GM12801 (cell line): ENCODE measurements around the gene TTLL3.

ENCODE experiments used
- TF ChIP-seq, protein P1 (sequence below): IDR thresholded peaks from one replicate; pipeline ENCODE4 v1.5.1; 2011; ENCODE audit warnings: control low read depth; ENCODE audit not compliant: insufficient read length; ENCODE audit errors: extremely low read depth

Gene TTLL3

DNA sequence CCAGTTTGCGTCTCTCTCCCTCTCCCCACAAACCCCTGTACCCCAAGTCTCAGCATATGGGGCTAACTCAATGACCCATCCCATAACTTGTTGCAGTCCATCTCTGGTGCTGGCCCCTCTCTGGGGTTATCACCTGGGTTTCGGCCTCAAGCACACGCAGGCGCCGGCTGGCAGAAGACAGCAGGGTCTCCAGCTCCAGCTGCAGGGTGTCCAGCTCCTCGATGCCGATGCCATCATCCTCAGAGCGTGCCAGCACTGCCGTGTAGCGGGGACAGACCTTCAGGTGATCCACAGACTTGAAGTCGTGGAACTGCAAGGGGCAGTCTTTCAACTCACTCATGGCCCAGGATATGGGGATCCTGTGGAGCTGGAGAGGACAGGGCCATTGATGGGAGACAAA lies 18.9 kb upstream of the TTLL3 start:
- TF ChIP-seq, protein P1, sequence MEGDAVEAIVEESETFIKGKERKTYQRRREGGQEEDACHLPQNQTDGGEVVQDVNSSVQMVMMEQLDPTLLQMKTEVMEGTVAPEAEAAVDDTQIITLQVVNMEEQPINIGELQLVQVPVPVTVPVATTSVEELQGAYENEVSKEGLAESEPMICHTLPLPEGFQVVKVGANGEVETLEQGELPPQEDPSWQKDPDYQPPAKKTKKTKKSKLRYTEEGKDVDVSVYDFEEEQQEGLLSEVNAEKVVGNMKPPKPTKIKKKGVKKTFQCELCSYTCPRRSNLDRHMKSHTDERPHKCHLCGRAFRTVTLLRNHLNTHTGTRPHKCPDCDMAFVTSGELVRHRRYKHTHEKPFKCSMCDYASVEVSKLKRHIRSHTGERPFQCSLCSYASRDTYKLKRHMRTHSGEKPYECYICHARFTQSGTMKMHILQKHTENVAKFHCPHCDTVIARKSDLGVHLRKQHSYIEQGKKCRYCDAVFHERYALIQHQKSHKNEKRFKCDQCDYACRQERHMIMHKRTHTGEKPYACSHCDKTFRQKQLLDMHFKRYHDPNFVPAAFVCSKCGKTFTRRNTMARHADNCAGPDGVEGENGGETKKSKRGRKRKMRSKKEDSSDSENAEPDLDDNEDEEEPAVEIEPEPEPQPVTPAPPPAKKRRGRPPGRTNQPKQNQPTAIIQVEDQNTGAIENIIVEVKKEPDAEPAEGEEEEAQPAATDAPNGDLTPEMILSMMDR: no peak

DNA sequence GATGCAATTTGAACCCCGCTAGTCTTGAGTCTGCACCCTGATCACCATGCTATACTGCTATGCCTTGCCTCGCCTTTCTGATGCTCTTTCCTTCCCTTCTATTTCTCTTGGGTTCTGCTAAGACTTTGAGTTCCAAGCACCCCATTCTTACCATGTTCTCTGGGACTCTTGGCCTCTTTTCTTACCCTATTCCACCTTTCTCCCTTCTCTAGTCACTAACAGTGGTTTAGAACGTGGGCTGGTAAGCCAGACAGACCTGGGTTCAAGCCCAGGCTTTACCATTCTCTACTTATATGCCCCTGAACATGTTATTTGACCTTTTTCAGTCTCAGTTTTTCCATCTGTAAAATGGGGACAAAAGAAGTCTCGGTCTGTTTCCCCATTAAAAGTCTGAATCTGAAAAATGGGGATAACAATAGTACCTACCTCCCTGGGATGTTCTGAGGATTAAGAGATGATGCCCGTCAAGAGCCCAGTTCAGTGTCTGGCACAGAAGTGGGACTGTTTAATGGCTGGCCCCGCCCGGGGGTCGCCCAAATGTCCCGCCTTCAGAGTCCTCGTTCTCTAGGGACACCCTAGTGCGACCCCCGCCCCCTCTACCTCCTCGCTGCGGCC lies 18.2 kb upstream of the TTLL3 start:
- TF ChIP-seq, protein P1: no peak

DNA sequence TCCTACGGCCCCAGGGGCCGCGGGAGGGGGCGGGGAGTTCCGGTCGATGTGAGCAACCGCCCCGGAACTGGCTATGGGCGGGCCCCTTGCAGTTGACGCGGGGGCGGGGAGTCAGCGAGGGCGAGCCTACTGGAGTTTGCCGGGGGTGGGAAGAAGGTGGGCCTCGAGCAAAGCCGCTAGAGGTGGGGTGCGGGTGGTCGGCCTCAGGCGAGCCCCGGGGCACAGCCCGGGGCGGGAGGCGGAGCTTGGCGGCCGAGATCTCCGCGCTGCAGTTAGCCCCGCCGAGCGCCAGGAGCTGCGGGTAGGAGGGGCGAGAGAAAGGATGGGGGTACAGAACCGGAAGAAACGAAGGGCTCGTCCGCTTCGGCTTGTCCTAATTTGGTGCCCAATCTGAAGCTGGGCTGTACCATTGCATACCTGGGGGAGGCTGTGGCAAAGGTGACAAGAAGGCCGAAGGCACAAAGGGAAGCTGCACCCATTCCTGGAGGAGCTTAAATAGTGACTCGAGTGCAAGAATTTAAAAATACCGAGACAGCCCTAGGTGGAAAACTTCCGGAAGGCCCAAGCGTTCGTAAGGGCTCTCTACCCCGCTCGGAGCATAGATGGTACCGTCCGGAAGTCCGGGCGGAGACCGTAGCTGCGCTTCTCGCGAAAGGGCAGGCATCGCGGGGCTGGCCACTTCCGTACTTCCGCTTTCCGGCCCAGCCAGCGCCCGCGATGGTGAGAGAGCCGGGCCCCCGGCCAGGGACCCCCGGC lies 17.5 kb upstream of the TTLL3 start, which contains the start of the genes ARPC4 and TADA3:
TSS of gene ARPC4 (plus strand) at position 678 of the 756 bp plus-strand sequence. CDS start at position 718, 40 bp downstream.
TSS of gene TADA3 (minus strand) at position 69 of the 756 bp plus-strand sequence. CDS start 1,007 bp downstream, outside the sequence.
- TF ChIP-seq, protein P1: no peak

DNA sequence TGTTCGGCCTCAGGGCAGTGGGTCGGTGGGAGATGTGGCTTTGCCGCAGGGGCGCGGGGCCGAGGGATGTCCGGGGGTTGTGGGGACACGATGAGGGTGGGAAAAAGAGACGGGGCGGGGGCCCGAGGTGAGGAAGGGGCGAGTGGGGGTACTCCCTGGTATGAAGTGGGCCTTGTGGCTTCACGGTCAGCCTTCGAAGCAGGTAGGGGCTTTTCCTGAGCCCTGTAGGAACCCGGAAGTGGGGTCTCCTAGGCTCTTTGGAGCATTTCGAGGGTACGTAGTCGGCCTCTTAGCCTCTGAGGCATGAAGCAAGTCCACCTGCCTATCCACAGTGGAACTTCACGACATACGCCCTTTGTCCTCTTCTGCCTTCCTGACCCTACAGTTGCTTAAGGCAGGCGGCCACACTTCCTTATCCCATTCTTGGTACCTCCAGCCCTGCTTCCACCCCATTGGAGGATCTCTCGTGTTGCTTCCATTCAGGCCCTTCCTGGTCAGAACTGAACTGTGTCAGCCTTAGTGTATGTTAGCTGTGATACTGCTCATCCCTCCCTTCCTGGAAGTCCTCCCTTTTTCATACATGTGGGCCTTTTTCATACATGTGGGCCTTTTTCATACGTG lies 16.8 kb upstream of the TTLL3 start:
- TF ChIP-seq, protein P1: no peak

DNA sequence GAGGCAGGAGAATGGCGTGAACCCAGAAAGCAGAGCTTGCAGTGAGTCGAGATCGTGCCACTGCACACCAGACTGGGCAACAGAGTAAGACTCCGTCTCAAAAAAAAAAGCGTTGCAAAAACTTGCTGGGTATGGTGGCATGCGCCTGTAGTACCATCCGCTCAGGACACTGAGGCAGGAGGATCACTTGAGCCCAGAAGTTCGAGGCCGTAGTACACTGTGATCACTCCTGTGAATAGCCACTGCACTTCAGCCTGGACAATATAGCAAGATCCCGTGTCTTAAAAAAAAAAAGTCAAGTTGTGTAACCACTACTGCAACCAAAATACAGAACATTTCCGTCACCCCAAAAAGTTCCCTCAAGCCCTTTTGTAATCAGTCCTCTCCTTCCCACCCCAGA lies 15.7 kb upstream of the TTLL3 start:
- TF ChIP-seq, protein P1: no peak

DNA sequence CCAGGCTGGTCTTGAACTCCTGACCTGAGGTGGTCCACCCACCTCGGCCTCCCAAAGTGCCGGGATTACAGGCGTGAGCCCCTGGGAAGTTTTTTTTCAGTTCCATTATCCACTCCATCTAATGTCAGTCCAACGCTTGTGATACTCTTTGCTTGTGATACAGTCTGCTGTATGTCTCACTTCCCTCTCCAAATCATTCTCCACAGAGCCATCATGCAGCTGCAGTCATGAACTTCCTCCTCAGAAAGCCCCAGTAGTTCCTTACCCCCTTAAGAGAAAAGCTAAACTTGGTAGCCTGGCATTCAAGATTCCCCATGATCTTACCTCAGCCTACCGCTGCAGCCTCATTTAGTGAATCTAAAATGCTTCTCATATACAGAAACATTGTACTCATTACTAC lies 14.9 kb upstream of the TTLL3 start:
- TF ChIP-seq, protein P1: no peak

DNA sequence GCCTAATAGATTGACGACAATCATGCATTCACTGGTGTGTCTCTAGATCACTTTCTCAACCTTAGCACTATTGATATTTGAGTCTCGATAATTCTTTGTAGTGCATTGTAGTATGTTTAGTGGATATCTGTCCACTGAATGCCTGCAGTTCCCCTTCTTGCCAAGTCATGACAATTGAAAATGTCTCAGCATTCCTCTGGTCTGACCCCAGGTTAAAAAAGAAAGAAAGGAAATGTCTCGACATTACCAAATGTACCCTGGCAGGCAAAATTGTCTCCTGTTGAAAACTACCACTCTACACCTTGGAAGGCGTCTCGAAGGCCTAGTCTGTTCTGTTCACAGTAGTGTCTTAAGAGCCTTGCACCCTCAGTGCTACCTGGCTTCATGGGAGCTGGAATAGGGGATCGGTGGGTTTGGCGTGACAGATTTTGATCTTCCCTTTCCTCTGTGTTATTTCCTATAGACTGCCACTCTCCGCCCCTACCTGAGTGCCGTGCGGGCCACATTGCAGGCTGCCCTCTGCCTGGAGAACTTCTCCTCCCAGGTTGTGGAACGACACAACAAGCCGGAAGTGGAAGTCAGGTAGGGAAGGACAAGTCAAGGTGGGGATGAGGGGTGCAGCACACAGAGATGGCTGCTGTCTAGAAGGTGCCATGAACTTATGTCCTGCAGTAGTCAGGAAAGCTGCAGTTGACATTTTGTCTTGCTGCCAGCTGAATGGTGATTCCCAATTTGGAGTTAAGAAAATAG lies 12.7 kb upstream of the TTLL3 start:
- TF ChIP-seq, protein P1: no peak
